ENCODE results near the gene C14orf119. TPM values are rescaled to one million over a fixed set of nuclear protein-coding genes. Genes with fewer than 3 reads are reported as not detected.

Gene C14orf119
- total RNA-seq, 1 experiment from 2014 or later, result 81.3 TPM

GRCh38 chr14:23066368-23066767 lies 28.9 kb upstream of the C14orf119 start:
- H3K27ac Mint-ChIP-seq, result no peak overlapping the region; the same call in 1 of the 2 replicates
- H3K4me3 Mint-ChIP-seq, result no peak overlapping the region
- ATAC-seq (no peak), DNase-seq (ENCODE audit: low spot score) (no peak)
- H3K27me3 Mint-ChIP-seq (ENCODE audit: low read depth), result no peaks in the 10 kb centered on the region
- ChIA-PET POLR2A (no interaction called here), CTCF (no interaction called here)
- peaks cover 77% of the 10 kb centered on the region for H3K36me3 Mint-ChIP-seq
- peaks cover 22% of the 10 kb centered on the region for H3K4me1 Mint-ChIP-seq
- TF ChIP-seq ZNF263 (CRISPR knock-in tag; IDR thresholded peaks at IDR 0.05; ENCODE audit: low read depth) (no peak), ATF3 (CRISPR knock-in tag; conservative IDR thresholded peaks at IDR 0.05) (no peak), ZNF281 (CRISPR knock-in tag; IDR thresholded peaks at IDR 0.05) (no peak), FOXP4 (CRISPR knock-in tag; IDR thresholded peaks at IDR 0.05) (no peak), MLX (CRISPR knock-in tag; IDR thresholded peaks at IDR 0.05) (no peak), HMGXB4 (CRISPR knock-in tag; IDR thresholded peaks at IDR 0.05) (no peak), ZNF317 (CRISPR knock-in tag; IDR thresholded peaks at IDR 0.05; ENCODE audit: borderline replicate concordance, low read depth) (no peak), RORB (CRISPR knock-in tag; IDR thresholded peaks at IDR 0.05) (no peak)
- no peaks in the 10 kb centered on the region for H3K9me3 Mint-ChIP-seq

- Mint-ChIP-seq H3K27me3 (ENCODE audit: low read depth) (no peaks in the 10 kb centered on the region), H3K27ac (no peak overlapping the region), H3K9me3 (no peaks in the 10 kb centered on the region), H3K4me3 (no peak overlapping the region), H3K36me3 (peaks cover 76% of the 10 kb centered on the region), H3K4me1 (peaks cover 28% of the 10 kb centered on the region)
- ChIA-PET CTCF (interaction anchor here (2.1 to 2.2 kb wide), 2 partner anchors 10 to 213 kb away, joined by 11 to 160 read pairs; partner anchors contain the start of gene CDH24), POLR2A (interaction anchor here (2.0 kb wide), 1 partner anchor 8 kb away, joined by 12 read pairs; no protein-coding TSS in a partner anchor)
- TF ChIP-seq HMGA2 (CRISPR knock-in tag; IDR thresholded peaks at IDR 0.05), result peak; percentile 98
- no peak for TF ChIP-seq ZNF219 (CRISPR knock-in tag; IDR thresholded peaks at IDR 0.05; ENCODE audit: borderline replicate concordance)
- no peak for TF ChIP-seq ZNF317 (CRISPR knock-in tag; IDR thresholded peaks at IDR 0.05; ENCODE audit: borderline replicate concordance, low read depth)
- DNase-seq (ENCODE audit: low spot score) (no peak), ATAC-seq (no peak)
These were observed 28.2 kb upstream of the C14orf119 start for GRCh38 chr14:23066855-23067744.

Measured in WTC11 (cell line).